SHP77 treated with DMSO at 0.1 percent for 48 hours (cell line): Measurements from ENCODE around the gene GPD1.

Source experiments
- DNase-seq: peaks from one replicate; lab custom pipeline; 2025; lab: John Stamatoyannopoulos, UW

GPD1 gene

DNA sequence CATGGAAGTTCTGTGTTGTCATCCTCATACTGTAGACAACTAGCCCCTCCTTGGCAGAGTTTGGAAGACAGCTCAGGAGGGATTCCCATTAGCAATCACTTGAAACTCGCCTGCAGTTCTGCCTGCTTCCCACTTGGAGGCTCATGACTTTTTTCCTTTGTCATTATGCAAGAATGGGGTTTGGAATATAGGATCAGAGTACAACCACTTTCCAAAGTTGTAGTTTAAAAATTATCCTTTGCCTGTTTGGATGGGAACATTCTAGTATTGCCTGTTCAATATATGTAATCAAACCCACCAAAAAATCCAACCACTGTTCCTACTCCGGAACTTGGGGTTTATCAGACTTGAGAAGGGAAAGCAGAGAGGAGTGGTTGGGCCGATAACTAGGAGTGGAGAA lies 2.1 kb upstream of the GPD1 start:
- no peak for DNase-seq

DNA sequence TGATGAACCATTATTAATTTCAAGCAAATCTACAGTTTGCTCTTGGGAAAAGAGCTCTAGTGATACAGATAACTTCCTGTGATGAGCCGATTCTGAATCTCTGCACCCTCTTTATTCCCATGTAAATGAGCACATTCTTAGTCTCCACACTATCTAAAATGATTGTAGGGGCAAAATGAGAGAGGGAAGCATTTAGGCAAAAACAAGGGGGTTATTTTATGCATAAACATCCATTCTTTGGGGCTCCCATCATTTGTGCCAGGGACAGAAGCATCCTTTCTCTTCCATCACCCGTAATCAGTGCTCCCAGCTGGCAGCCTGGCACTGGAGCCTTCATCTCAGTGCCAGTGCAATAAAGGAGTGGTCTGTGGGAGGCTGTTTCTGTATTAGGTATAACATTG lies 1.7 kb upstream of the GPD1 start:
- no peak for DNase-seq

DNA sequence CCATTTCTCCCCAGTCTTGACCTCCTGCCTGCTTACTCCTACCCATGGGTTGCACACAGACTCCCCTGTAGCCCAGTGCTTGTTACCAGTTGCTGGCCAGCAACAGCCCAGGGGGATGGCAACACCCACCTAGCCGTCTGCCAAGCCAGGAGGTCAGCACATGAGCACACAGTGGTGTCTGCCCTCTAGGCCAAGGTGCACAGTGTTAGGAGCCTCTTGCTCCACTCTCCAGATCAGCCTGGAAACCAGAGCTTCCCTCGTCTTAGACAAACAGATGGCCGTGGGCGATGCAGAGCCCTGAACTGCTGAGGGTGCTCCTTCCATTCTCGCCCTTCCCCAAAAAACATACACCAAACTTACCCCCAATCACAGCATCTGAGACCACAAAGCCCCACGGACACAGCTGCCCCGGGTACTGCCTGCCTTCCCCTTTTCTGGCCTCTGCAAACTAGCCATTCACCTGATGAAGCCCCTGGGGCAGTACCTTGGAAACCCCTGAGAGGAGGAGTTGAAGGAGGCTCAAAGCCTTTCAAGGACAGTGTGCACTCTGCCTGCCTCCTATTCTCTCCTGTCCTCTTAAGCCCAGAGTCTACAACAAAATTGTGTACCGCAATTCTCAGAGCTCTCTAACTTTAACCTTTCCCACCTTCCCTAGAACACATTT lies 1.0 kb upstream of the GPD1 start:
- no peak for DNase-seq

DNA sequence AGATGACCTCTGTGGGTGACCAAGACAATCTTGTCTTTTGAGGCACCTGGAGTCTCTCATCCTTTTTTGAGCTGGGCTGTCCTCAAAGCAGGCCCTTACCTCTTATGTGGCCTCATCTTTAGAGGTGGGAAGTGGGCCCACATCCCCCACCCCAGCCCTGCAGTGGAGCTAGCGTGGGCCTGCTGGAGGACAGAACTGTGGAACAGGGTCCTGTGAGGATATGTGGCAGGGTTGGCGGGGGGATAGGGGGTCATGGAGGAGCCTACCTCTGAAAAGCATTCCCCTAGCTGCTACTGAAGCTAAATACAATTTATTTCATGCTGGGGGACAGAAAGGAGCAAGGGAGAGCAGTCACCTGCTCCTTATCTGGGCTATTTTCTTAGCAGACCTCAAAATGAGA lies 457 bp upstream of the GPD1 start:
- no peak for DNase-seq

DNA sequence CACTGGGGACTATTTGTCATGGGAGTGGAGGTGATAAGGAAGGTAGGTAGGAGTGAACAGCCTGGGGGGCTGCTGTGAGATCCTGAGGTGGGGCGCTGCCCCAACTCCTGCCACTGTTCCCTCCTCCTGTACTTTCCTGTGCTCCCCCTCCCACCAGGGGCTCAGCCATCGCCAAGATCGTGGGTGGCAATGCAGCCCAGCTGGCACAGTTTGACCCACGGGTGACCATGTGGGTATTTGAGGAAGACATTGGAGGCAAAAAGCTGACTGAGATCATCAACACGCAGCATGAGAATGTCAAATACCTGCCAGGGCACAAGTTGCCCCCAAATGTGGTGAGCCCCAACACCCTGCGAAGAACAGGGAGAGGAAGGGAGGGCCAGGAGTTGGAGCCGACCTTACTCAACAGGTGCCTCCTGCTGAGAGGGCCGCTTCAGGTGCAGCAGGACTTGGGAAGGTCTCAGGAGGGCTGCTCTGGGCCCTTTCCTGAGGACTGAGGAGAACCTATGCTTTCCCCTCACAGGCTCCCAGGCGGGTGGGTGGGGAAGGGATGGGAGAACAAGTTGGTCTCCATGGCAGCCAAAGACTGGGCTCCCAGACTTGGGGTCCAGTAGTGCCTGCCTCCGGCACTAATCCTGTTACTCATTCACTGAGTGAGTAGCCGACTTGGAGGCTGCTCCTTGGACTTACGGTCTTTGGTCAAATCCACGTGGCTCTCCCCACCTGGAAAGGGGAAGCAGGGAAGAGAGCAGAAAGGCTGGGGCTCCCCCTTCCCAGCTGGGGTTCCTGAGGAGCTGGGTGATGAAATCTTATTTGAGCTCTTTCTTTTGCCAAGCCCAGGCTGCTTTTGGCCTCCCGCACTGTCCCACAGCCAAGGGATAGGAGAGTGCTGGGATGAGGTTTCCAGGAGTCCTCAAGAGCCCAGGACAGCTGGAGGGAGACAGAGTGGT lies 884 bp downstream of the GPD1 start:
- DNase-seq: no peak

DNA sequence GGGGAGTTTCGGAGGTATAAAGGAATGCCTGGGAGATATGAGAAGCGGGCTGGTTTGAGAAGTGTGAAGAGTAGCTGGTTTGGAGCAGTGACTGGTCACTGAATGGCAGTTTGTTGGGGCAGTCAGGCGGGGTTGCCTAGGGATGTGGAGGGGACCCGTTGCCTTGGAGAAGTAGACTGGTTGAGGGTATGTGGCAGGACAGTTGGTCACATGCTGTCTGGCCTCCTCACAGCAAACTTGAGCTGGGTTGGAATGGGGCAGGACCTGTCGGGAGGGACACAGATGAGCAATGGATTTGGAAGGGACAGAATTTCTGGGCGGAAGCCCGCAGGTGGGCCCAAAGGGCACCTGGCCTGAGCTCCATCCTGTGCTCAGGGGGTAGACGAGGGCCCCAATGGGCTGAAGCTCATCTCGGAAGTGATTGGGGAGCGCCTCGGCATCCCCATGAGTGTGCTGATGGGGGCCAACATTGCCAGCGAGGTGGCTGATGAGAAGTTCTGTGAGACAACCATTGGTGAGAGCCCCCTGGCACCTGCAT lies 2.2 kb downstream of the GPD1 start:
- DNase-seq: no peak

DNA sequence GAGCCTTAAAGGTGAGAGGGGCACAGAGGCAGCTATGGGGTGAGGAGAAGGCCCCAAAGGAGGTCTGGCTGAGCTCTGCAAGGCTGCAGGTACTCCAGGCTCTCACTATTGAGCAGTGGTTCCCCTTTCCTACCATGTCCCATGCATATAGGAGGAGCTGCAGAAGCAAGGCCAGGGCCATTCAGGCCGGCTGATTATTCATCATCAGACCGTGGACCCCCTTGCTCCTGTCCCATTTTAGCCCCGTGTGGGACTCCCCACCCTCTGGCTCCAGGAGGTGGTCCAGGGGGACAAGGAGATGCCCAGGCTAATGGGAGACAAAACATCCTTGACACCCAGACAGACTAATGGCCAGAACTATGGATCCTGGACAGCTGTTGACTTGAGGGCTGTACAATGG lies 3.1 kb downstream of the GPD1 start:
- DNase-seq: no peak

DNA sequence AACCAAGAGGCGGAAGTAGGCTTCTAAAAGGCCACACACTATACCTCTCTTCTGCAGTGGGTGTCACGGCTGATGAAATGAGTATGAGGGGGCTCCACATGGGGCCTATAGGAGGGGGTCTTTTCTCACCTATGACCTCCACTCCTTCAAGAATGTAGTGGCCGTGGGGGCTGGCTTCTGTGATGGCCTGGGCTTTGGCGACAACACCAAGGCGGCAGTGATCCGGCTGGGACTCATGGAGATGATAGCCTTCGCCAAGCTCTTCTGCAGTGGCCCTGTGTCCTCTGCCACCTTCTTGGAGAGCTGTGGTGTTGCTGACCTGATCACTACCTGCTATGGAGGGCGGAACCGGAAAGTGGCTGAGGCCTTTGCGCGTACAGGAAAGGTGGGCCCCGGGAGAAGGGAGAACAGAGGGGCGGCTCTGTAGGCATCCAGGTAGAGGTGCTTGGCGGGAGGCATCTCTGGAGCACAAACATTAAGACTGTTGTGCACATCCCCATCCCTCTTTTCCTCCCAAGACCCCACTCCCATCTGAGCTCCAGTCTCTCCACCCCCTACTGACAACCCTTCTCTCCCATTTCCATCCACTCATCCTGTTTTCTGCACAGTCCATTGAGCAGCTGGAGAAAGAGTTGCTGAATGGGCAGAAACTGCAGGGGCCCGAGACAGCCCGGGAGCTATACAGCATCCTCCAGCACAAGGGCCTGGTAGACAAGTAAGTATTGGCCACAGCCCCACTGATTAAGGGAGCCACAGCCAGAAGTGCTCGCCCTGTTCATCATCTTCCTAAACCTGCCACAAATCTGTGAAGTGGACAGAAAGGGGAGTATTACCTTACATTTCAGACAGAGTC lies 3.8 kb downstream of the GPD1 start:
- no peak for DNase-seq

DNA sequence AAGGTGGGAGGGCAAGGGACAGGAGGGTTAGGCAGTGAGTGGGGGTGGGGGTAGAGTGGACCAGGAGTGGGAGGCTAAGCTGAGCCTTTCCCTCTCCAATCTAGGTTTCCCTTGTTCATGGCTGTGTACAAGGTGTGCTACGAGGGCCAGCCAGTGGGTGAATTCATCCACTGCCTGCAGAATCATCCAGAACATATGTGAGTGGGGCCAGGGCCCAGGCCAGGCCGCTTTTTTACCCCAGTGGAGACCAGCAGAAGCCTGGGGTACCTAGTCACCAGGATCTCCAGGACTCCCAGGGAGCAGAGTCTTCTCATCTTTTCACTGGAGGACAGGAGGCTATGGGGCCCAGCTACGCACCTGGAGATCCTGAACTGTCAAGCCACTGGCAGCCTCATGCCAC lies 5.5 kb downstream of the GPD1 start:
- no peak for DNase-seq

DNA sequence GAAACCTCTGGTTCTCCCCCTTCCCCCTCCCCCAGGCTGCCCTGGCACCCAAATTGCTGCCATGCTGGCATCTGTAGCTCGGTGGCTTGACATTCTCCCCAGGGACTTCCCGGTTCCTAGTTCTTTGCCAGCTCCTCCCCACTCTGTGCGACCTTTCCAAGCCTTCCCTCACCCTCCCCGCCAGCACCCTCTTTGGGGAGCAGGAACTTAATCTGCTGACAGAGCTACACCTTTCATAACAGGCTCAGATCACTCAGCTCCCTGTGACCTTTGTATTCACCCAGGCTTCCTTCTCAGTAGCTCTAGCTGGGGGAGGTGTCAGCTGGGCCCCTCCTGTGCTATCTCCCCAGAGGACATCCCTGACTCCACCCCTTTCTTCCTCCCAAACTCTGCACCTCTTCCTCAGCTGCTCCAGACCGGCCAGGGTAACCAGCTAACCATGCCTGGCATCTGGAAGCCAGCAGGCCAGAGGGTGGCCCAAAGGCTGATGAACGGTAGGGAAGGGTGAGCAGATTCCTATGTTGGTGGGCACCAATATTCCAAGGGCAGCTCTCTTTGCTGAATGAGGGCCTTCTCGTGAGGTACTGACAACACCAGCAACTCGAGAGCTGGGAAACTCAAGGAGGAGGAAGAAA lies 6.4 kb downstream of the GPD1 start:
- DNase-seq: no peak

DNA sequence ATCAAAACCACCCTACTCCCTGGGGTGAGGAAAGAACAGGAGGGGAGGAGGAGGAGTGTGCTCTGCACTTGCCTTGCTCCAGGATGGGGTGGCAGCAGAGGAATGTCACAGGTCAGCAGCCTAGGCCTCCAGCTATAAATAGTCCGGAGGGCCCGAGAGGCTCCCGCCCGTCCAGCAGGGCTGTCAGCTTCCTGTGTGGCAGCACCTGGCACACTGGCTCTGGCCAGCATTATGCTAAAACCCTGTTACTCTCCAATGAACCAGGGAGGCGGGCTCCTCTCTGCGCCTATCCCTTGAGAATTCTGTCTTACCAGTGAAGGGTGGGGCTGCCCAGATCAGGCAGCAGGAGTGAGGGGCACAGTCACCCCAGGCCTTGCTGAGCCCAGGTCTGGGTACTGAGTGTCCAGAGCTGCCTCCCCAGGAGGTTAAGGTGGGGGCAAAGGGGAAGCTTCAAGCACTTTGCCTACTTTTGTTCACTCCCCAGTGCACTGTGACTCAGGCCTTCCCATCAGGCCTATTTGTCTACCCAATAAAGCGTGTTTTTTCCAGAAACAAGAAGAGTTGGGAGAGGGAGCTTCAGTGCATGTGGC lies 7.0 kb downstream of the GPD1 start:
- DNase-seq: peak; percentile 39

DNA sequence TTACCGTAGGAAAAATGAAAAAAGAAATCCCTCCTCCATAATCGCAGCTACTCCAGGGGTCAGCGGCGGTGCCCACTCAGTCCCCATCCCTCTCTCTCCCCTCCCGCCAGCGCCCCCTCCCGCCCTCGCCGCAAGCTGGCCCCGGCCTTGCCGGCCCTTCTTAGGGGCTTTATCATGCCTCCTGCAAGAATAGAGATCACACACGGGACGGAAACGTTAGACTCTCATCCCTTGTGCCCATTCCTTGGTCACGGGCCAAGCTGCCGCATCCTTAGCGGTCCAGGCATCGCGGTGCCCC lies 7.5 kb downstream of the GPD1 start:
- no peak for DNase-seq

DNA sequence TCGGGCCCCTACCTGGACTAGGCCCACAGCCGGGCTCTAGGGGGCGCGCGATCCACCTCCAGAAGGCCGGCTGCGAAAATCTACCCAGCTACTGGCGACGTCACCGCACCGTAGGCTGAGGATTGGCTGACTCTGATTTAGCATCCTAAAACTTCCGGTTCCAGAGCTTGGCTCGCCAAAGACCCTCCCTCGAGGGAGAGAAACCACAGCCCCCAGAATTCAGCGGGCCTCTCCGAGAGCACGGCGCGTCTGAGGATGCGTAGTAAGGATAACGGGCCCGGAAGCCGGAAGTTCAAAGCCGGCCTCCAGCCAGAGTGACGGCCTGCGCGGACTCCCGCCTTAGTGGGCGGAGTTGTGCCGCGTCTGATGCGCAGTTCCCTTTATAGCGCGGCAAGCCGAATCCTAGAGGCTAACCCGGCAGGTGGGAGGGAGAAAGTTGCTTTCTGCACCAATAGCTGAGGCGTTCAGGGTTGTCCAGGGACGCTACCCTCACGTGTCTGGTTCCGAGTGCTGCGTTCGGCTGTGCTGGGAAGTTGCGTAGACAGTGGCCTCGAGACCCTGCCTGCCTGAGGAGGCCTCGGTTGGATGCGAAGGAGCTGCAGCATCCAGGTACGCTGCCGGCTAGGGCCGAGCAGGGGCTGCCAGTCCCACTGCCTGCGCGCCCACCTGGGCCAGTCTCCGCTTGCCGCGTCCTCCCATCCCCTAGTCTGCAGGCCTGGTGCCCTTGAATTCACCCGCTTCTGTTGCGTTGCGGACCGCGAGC lies 8.1 kb downstream of the GPD1 start, which contains the start of gene COX14:
COX14 (plus strand) TSS at position 544 of the 763 bp plus-strand sequence. CDS start 7,808 bp downstream, outside the sequence.
- DNase-seq: peak; percentile 98

DNA sequence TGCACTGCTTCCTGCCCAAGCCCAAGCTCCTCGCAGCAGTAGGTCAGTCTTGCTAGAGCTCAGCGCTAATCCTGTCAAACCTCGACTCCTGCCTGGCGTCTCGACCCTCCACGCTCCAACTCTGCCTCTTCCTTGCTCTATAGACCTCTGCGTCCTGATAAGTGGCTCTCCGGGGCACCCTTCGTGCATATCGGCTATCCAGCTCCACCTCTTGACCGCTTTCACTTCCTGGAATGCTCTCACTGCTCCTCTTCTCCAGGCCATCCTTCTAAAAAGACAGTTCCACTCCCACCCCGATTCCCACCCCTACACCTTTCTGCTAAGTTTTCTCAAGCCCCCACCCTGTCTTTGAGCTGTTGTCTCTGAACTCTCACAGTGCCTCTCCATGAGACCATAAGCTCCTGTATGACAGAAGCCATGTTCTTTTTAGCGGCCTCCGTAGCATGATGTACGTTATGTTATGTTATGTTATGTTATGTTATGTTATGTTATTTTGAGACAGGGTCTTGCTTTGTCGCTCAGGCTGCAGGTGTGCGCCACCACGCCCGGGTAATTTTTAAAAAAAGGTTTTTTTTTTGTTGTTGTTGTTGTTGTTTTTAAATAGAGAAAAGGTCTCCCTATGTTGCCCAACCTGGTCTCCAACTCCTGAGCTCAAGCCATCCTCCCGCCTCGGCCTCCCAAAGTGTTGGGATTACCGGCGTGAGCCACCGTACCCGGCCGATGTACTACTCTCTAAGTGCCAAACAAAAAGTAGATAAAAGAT lies 8.8 kb downstream of the GPD1 start:
- peak; percentile 34 for DNase-seq

DNA sequence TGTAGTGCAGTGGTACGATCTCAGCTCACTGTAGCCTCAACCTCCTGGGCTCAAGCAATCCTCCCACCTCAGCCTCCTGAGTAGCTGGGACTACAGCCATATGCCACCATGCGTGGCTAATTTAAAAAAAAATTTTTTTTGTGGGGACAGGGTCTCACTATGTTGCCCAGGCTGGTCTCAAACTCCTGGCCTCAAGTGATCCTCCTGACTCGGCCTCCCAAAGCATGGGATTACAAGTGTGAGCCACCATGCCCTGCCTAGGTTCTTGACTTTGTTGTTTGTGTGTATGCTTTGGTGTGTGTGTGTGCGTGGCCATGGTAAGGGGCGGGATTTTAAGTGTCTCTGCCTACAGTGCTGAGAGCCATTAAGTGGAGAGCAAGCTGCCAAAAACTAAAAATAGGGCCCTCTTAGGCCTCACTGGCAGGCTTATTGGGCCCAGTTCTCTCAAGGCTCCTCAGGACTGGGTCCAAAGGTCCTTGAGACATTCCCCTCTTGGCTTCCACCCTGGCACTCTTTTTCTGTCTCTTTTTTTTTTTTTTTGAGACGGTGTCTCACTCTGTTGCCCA lies 13.3 kb downstream of the GPD1 start:
- no peak for DNase-seq

DNA sequence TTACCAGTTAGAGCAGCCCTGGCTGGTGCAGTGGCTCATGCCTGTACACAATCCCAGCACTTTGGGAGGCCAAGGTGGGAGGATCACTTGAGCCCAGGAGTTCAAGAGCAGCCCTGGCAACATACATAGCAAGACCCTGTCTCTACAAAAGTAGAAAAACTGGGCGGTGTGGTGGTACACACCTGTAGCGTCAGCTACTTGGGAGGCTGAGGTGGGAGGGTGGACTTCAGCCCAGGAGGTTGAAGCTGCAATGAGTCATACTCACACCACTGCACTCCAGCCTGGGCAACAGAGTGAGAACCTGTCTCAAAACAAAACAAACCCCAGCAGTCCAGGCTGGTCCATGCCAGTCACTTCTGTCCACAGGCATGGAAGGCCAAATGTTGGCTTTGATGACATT lies 15.6 kb downstream of the GPD1 start:
- no peak for DNase-seq

DNA sequence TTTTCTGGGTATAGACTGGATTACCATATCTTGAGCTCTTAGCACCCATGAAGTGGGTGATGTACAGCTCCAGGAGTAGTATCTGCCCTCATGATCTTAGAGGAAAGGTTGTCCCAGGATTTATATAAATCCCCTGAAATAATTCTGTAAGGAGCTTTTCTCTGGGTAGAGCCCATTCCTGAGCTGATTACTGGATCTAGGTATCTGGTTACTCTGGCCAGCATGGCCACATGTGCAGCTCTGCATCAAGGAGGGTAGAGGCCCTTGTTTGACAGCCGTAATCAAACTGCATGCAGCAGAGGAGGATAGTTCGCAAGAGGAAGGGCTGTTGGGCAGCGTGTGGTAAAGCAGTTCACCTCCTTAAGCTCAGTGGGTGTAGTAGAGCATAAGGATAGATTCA lies 16.7 kb downstream of the GPD1 start:
- DNase-seq: no peak

DNA sequence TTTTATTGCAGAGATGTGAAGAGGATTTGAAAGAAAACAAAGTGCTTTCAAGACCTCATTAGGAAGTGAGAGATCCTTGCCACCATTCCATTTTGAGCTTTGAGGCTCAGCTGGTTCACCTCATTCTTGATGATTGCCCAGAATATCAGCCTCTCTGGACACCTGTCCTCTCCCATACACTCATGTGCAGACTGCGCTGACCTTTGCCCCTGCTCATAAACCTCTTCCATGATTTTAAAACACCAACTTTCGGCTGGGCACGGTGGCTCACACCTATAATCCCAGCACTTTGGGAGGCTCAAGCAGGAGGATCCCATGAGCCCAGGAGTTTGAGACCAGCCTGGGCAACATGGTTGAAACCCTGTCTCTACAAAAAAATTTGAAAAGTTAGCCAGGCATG lies 17.1 kb downstream of the GPD1 start:
- DNase-seq: no peak

DNA sequence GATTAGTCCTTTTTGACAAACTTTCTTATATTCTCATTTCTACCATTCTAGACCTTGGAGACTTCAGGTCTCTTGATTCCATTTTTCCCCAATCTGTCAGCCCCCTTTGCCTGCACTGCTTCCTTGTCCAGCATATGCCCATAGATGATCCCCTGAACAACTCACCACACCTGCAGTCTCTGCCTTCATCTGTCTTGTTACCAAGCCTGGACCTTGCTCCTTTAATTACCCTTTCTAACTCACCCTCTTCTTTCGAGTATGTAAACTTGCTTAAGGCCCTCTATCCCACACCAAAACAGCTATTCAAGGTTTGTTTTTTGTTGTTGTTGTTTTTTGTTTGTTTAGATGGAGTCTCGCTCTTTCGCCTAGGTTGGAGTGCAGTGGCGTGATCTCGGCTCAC lies 17.8 kb downstream of the GPD1 start:
- DNase-seq: no peak

DNA sequence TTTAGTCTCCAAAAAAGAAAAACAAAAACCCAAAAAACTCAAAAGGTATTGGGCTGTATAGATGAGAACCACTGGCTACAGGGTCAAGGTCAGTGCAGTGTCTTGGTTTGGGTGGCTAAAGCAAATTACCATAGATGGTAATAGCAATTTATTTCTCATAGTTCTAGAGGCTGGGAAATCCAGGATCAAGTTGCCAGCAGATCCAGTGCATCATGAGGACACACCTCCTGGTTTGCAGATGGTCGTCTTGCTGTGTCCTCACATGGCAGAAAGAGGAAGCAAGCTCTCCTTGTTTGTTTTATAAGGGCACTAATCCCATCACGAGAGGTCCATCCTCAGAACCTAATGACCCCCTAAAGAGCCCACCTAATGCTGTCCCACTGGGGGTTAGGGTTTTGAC lies 19.4 kb downstream of the GPD1 start:
- DNase-seq: no peak
